ENCODE measurements around the gene MYOF.

MYOF gene

DNA sequence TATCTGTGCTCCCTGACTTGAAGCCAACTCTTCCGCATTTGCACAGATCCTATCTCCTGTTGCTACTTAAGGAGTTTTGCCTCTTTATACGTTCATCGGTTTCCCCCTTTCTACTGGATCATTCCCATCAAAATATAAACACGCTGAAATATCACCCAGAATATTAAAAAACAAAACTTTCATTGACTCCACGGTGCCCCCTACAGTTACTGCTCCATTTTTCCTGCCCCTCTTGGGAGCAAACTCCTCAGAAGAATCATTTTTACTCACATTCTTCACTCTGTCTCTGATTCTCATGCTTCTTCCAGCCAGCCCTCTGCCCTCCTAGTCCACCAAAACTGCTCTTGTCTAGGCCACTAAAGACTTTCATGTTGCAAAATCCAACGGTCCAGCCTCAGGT, 66.4 kb downstream of the MYOF start:
- TF ChIP-seq, protein P1, sequence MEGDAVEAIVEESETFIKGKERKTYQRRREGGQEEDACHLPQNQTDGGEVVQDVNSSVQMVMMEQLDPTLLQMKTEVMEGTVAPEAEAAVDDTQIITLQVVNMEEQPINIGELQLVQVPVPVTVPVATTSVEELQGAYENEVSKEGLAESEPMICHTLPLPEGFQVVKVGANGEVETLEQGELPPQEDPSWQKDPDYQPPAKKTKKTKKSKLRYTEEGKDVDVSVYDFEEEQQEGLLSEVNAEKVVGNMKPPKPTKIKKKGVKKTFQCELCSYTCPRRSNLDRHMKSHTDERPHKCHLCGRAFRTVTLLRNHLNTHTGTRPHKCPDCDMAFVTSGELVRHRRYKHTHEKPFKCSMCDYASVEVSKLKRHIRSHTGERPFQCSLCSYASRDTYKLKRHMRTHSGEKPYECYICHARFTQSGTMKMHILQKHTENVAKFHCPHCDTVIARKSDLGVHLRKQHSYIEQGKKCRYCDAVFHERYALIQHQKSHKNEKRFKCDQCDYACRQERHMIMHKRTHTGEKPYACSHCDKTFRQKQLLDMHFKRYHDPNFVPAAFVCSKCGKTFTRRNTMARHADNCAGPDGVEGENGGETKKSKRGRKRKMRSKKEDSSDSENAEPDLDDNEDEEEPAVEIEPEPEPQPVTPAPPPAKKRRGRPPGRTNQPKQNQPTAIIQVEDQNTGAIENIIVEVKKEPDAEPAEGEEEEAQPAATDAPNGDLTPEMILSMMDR (IDR thresholded peaks at IDR 0.05; ENCODE audit: low read depth, low read length): peak; percentile 33
- H3K4me3 ChIP-seq (ENCODE audit: low read depth, low read length): no peak overlapping the region
- in situ Hi-C loops (cut with HindIII; ENCODE audit: low sequenced_read_pairs): no loop called here
- DNase-seq (ENCODE audit: low read depth, low spot score): no peak

GRCh38 chr10:93413252-93413689, 68.9 kb downstream of the MYOF start:
- no peak overlapping the region for H3K4me3 ChIP-seq (ENCODE audit: low read depth, low read length)
- in situ Hi-C loops (cut with HindIII; ENCODE audit: low sequenced_read_pairs): no loop called here
- no peak for DNase-seq (ENCODE audit: low read depth, low spot score)
- TF ChIP-seq, protein P1 (IDR thresholded peaks at IDR 0.05; ENCODE audit: low read depth, low read length): no peak

DNA sequence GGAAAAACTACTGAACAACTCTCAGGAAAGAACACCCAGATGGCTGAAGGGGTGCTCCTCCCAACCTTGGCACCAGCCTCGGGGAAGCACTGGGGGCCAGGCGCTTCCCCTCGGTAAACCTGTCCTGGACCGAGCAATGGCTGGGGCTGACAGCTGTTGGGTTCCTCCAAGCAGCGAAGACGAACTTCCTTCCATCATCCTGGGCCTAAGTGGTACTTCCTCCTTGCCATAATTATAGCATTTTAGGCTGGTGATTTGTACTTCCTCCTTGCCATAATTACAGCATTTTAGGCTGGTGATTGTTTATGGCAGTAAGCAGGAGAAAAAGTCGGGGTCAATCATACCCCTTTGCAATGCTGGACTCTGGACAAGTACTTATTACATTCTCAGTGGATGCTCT, 69.3 kb downstream of the MYOF start:
- no peak overlapping the region for H3K4me3 ChIP-seq (ENCODE audit: low read depth, low read length)
- in situ Hi-C loops (cut with HindIII; ENCODE audit: low sequenced_read_pairs): no loop called here
- TF ChIP-seq, protein P1 (IDR thresholded peaks at IDR 0.05; ENCODE audit: low read depth, low read length): no peak
- no peak for DNase-seq (ENCODE audit: low read depth, low spot score)

DNA sequence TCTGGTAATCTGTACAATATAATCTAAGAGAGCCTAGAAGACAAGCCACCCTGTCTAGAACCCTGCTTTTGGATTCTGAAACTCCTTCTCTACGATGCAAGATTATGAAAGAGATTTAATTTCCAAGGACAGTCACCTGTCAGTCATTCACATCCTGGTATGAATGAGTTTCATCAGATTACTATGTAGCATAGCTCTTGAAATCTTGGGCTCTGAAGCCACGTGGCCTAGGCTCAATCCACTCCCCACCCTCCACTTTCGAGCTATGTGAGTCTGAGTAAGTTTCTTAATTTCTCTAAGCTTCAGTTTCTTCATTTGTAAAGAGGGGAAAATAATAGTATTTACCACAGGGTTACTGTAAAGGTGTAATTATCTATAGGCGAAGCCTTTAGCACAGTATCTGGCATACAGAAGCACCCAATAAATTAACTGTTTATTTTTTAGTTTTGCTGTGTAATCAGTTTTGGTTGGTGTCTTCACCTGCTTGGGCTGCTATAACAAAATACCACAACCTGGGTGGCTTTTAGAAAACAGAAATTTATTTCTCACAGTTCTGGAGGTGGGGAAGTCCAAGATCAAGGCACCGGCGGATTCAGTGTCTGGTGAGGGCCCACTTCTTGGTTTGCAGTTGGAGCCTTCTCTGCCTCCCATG, 71.3 kb downstream of the MYOF start:
- DNase-seq (ENCODE audit: low read depth, low spot score): no peak
- in situ Hi-C loops (cut with HindIII; ENCODE audit: low sequenced_read_pairs): no loop called here
- TF ChIP-seq, protein P1 (IDR thresholded peaks at IDR 0.05; ENCODE audit: low read depth, low read length): no peak

GRCh38 chr10:93408783-93409182, 73.4 kb downstream of the MYOF start:
- TF ChIP-seq, protein P1 (IDR thresholded peaks at IDR 0.05; ENCODE audit: low read depth, low read length): no peak
- no peak for DNase-seq (ENCODE audit: low read depth, low spot score)
- H3K4me3 ChIP-seq (ENCODE audit: low read depth, low read length): no peak overlapping the region
- in situ Hi-C loops (cut with HindIII; ENCODE audit: low sequenced_read_pairs): no loop called here

More for the DNA sequence above, 71.3 kb downstream of the MYOF start:
- H3K4me3 ChIP-seq (ENCODE audit: low read depth, low read length): no peak overlapping the region

GRCh38 chr10:93406364-93407145, 75.6 kb downstream of the MYOF start:
- in situ Hi-C loops (cut with HindIII; ENCODE audit: low sequenced_read_pairs): no loop called here
- DNase-seq (ENCODE audit: low read depth, low spot score): no peak

More at GRCh38 chr10:93406364-93407145, 75.6 kb downstream of the MYOF start:
- H3K4me3 ChIP-seq (ENCODE audit: low read depth, low read length): no peak overlapping the region
- TF ChIP-seq, protein P1 (IDR thresholded peaks at IDR 0.05; ENCODE audit: low read depth, low read length): no peak

Data from astrocyte of the spinal cord (primary cell).